Skeletal muscle tissue (tissue), 4 donors: ENCODE results near the gene TMEM45A. TPM values are rescaled to one million over a fixed set of nuclear protein-coding genes. Genes with fewer than 3 reads are reported as not detected.
"Not testable (repeated sequence)": the region's sequence is repeated elsewhere in the genome, so short reads cannot be mapped to it uniquely, and the experiment has no call there.

ENCODE experiments used
- H3K27ac ChIP-seq: one replicate; pipeline ENCODE4 v1.7.0; 2013; ENCODE audit warnings: mild to moderate bottlenecking, low read depth, low read length, inconsistent platforms
- H3K27me3 ChIP-seq, 3 donors: one replicate each; pipeline ENCODE4 v1.7.0; 2013; ENCODE audit warnings: low read length in 3 of 3; ENCODE audit not compliant: control insufficient read depth in 3 of 3, insufficient read depth in 3 of 3
- H3K36me3 ChIP-seq, 3 donors: one replicate each; pipeline ENCODE4 v1.7.0; 2013; ENCODE audit warnings: low read length in 3 of 3; ENCODE audit not compliant: control insufficient read depth in 3 of 3, insufficient read depth in 3 of 3
- H3K4me1 ChIP-seq, 3 donors: one replicate each; pipeline ENCODE4 v1.7.0; 2013; ENCODE audit warnings: low read length in 3 of 3, mild to moderate bottlenecking in 3 of 3; ENCODE audit not compliant: control insufficient read depth in 3 of 3, insufficient read depth in 3 of 3
- H3K4me3 ChIP-seq, 3 donors: one replicate each; pipeline ENCODE4 v1.7.0; 2013; ENCODE audit warnings: low read length in 3 of 3
- H3K9ac ChIP-seq, 3 donors: one replicate each; pipeline ENCODE4 v1.7.0; 2013; ENCODE audit warnings: low read length in 3 of 3, mild to moderate bottlenecking in 3 of 3, moderate library complexity in 2 of 3, low read depth in 1 of 3
- H3K9me3 ChIP-seq, 3 donors: one replicate each; pipeline ENCODE4 v1.7.0; 2013; ENCODE audit warnings: low read length in 3 of 3; ENCODE audit not compliant: control insufficient read depth in 3 of 3
- total RNA-seq: library from RNA; depleted of rRNA; stranded (reverse); fragments of >200 nt; gene quantifications from one replicate; pipeline ENCODE4 v1.2.3, GENCODE V29; 2014
- donor health status: Osteomylitis.

Gene TMEM45A
- total RNA-seq, 1 donor from 2014 or later, result 15.7 TPM

GRCh38 chr3:100541428-100541827, 49.0 kb downstream of the TMEM45A start:
- not testable (repeated sequence) for H3K4me3 ChIP-seq, H3K27ac ChIP-seq, H3K4me1 ChIP-seq, H3K27me3 ChIP-seq, H3K36me3 ChIP-seq, H3K9me3 ChIP-seq, H3K9ac ChIP-seq

DNA sequence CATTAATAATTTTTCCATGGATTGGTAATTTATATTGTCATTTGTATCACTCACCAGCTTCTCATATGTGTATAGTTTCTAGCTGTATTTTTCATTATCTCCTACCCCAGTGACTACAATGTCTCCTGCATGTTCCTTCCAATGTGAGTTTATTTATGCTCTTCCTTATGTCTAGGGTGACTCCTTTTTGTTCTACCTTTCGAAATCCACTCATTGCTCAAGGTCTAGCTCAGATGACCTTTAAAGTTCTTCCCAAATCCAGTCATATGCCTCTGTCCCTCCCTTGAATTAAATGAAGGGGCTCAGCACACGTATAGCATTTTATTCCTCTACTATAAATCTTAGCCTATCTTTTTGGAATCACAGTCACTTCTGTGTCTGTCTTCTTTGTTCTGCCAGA, 53.0 kb downstream of the TMEM45A start:
- H3K27me3 ChIP-seq, result no peaks in the 10 kb centered on the region
- no peaks in the 10 kb centered on the region for H3K4me1 ChIP-seq
- no peak overlapping the region for H3K27ac ChIP-seq
- no peak overlapping the region for H3K9ac ChIP-seq
- peaks cover 0 to 2% (median 0%) of the 10 kb centered on the region in 3 donors for H3K9me3 ChIP-seq
- H3K36me3 ChIP-seq, result no peaks in the 10 kb centered on the region
- no peak overlapping the region for H3K4me3 ChIP-seq

DNA sequence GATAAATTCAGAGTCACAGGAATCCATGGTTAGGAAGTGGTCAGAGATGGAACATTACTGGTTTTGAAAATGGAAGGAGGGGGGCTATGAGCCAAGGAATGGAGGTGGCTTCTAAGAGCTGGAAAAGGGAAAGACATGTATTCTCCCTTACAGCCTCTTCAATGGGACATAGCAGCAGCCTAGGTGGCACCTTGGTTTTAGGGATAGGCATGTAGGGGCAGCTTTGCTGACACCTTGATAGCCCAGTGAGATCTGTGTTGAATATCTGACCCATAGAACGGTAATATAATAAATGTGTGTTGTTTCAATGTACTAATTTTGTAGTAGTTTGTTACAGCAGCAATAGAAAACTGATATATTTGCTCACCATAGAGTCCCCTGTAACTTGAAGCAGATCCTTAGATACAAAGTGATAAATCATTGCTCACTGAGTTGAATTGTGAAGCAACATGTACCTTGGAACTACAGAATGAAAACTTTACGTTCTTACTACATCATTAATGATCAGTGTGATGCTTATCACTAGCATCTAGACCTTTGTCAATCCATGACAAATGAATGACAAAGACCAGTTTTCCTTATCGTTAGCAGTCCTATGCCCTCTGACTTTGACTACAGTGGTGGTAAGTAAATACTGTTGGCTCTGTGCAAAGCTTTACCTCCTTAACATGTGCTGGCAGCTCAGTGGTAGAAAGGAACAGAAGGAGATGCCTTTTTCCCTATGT, 53.8 kb downstream of the TMEM45A start:
- Histone ChIP-seq H3K9ac (no peak overlapping the region), H3K4me3 (no peak overlapping the region), H3K27ac (no peak overlapping the region), H3K36me3 (no peaks in the 10 kb centered on the region), H3K9me3 (peaks cover 0 to 2% (median 0%) of the 10 kb centered on the region in 3 donors), H3K27me3 (no peaks in the 10 kb centered on the region), H3K4me1 (no peaks in the 10 kb centered on the region)

DNA sequence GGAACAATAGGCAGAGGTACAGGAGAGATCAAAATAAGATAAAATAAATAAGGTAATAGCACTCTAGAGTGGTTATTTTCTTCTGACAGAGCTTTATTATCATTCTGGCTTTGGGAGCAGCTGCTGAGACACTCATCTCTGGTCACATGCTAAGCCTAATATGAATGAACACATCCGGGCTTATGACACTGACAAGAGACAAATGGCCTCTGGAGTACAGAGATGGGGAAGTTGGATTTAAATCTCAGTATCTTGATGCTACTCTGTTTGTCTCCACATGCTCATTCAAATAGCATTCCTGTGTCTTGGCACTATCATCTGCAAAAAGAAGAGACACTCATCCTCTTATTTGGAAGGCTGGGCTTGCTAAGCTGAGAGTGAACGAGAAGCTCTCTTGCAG, 55.6 kb downstream of the TMEM45A start:
- H3K9ac ChIP-seq, result no peak overlapping the region
- no peaks in the 10 kb centered on the region for H3K27me3 ChIP-seq
- no peak overlapping the region for H3K27ac ChIP-seq
- H3K4me3 ChIP-seq, result no peak overlapping the region
- H3K9me3 ChIP-seq, result no peaks in the 10 kb centered on the region
- no peaks in the 10 kb centered on the region for H3K4me1 ChIP-seq
- H3K36me3 ChIP-seq, result no peaks in the 10 kb centered on the region

DNA sequence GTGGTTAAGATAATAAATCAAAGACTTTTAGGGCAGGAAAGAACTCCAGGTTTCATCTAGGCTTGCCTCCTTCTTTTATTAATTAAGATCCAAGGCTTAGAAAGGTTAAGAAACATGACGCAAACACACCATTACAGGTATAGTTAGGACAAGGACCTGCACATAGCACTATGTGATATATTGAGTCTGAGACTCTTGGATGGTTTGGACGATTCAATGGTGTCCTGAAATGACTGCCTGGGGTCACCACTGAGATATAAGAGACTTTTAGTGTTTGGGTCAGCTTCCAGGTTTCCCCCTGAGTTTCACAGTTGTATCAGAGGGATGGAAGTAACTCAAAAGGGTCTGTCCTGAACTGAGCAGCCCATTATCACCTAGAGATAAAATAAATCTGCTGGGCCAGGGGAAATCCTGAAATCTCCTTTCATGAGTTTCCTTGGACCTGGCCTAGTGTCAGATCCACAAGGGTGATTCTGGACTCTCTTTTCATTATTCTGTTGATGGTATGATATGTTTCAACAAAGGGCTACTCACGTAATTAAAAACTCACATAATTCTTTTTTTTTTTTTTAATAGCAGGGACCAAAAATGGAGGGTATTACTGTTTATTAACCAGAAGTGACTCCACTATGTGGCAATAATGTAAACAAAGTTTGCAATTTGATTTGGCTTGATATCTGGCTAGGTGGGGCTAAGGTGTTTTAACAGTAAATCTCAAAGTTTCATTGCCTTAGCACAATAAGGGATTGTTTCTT, 61.4 kb downstream of the TMEM45A start:
- H3K36me3 ChIP-seq, result no peaks in the 10 kb centered on the region
- no peaks in the 10 kb centered on the region for H3K4me1 ChIP-seq
- no peaks in the 10 kb centered on the region for H3K9me3 ChIP-seq
- no peaks in the 10 kb centered on the region for H3K27me3 ChIP-seq
- H3K27ac ChIP-seq, result no peak overlapping the region
- H3K4me3 ChIP-seq, result no peak overlapping the region
- H3K9ac ChIP-seq, result no peak overlapping the region

DNA sequence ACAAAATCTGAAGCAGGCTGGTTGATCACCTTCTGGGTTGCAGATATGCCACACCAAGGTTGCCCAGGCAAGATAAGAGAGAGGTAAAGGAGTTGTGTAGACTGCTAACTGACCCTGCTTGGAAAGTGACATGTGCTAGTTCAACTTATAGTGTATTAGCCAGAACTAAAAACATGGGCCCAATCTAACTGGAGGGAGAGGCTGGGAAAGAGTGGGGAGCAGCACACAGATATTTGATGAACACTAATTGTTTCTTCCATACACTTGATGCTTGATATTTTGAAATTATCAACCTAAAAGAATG, 61.9 kb downstream of the TMEM45A start:
- Histone ChIP-seq H3K4me1 (no peaks in the 10 kb centered on the region), H3K36me3 (no peaks in the 10 kb centered on the region), H3K27ac (no peak overlapping the region), H3K27me3 (no peaks in the 10 kb centered on the region), H3K9me3 (no peaks in the 10 kb centered on the region), H3K4me3 (no peak overlapping the region), H3K9ac (no peak overlapping the region)

DNA sequence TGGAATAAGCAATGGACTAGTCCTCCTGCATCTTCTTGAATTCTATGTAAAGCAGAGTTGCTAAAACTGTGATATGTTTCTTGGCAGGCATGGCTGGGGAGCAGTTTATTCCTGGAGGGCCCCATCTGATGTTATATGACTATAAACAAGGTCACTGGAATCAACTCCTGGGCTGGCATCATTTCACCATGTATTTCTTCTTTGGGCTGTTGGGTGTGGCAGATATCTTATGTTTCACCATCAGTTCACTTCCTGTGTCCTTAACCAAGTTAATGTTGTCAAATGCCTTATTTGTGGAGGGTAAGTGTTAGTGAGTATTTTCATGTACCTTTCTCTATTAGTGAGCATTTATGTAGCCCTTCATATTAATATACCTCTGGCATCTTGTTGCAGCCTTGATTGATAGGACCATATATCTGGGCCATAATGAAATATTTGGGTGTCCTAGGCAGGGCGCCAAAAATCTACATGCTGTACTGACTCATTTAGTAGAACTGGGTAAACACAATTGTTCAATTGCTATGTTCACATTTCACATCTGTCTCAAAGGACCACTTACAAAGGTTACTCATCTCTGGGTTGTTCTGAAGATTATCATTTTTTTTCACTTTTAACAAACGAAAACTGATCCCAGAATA, 64.4 kb downstream of the TMEM45A start:
- Histone ChIP-seq H3K27me3 (no peaks in the 10 kb centered on the region), H3K4me1 (no peaks in the 10 kb centered on the region), H3K27ac (no peak overlapping the region), H3K4me3 (no peak overlapping the region), H3K36me3 (no peaks in the 10 kb centered on the region), H3K9me3 (no peaks in the 10 kb centered on the region), H3K9ac (no peak overlapping the region)

GRCh38 chr3:100558233-100558632, 65.8 kb downstream of the TMEM45A start:
- H3K9ac ChIP-seq, result no peak overlapping the region
- H3K27ac ChIP-seq, result no peak overlapping the region
- no peaks in the 10 kb centered on the region for H3K36me3 ChIP-seq
- H3K27me3 ChIP-seq, result no peaks in the 10 kb centered on the region
- H3K4me1 ChIP-seq, result no peaks in the 10 kb centered on the region
- no peak overlapping the region for H3K4me3 ChIP-seq
- no peaks in the 10 kb centered on the region for H3K9me3 ChIP-seq

- H3K27ac ChIP-seq, result no peak overlapping the region
- no peaks in the 10 kb centered on the region for H3K4me1 ChIP-seq
- no peak overlapping the region for H3K4me3 ChIP-seq
- H3K9me3 ChIP-seq, result no peaks in the 10 kb centered on the region
- no peaks in the 10 kb centered on the region for H3K27me3 ChIP-seq
- no peaks in the 10 kb centered on the region for H3K36me3 ChIP-seq
- H3K9ac ChIP-seq, result no peak overlapping the region
These were observed 68.0 kb downstream of the TMEM45A start for GRCh38 chr3:100560426-100560825.

- Histone ChIP-seq H3K36me3 (no peaks in the 10 kb centered on the region), H3K4me1 (no peaks in the 10 kb centered on the region), H3K27me3 (no peaks in the 10 kb centered on the region), H3K9ac (no peak overlapping the region), H3K9me3 (no peaks in the 10 kb centered on the region), H3K27ac (no peak overlapping the region), H3K4me3 (no peak overlapping the region)
These were observed 69.2 kb downstream of the TMEM45A start for GRCh38 chr3:100561459-100562158.
